NCI-H2227 treated with DMSO at 0.1 percent for 48 hours (cell line): ENCODE measurements around the gene GPR158.
A peak's percentile ranks its signal among the peaks of the same experiment; 100 is the strongest.

Experiments
- DNase-seq: peaks from one replicate; lab custom pipeline; 2025; lab: John Stamatoyannopoulos, UW

Gene GPR158

GRCh38 chr10:25390733-25391132, 215.9 kb downstream of the GPR158 start:
- no peak for DNase-seq

GRCh38 chr10:25392132-25392531, 217.3 kb downstream of the GPR158 start:
- DNase-seq: no peak

- DNase-seq: no peak
These were observed 218.8 kb downstream of the GPR158 start for GRCh38 chr10:25393621-25394020.

DNA sequence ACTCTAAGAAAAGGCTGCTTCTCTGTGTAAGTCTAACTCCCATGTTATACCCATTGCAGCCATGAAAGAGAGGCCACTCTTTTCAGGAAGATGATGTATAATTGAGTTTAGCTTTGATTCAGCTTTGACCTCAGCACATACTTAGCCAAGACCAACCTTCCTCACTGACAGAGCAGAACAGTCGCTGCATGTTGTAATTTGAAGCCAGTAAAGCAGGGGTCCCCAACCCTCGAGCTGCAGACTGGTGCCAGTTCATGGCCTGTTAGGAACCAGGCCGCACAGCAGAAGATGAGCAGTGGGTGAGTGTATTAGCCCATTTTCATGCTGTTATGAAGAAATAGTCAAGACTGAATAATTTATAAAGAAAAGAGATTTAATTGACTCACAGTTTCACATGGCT, 223.9 kb downstream of the GPR158 start:
- DNase-seq: no peak

- DNase-seq: no peak
These were observed 231.1 kb downstream of the GPR158 start for GRCh38 chr10:25405871-25406270.

GRCh38 chr10:25417611-25418010, 242.8 kb downstream of the GPR158 start:
- DNase-seq: no peak

DNA sequence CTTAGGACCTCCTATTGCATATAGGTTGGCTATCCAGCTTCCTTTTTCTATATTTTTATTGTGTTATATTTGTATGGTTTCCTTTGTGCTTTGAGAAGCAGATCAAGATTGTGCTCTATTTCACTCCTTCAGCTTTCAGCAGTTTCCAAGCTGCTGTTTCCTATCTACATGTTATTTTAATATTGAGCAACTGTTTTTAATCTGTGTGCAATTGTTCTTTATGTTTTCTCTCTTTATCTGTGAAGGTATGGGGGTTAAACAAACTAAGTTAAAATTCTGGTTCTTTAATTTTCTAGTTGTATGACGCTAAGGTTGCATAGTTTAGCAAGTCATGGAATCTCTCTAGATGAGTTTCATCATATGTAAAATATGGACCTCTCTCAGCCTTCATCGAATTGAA, 251.0 kb downstream of the GPR158 start:
- no peak for DNase-seq

- no peak for DNase-seq
These were observed 261.6 kb downstream of the GPR158 start for GRCh38 chr10:25436431-25436830.

GRCh38 chr10:25441270-25441669, 266.5 kb downstream of the GPR158 start:
- DNase-seq: no peak

DNA sequence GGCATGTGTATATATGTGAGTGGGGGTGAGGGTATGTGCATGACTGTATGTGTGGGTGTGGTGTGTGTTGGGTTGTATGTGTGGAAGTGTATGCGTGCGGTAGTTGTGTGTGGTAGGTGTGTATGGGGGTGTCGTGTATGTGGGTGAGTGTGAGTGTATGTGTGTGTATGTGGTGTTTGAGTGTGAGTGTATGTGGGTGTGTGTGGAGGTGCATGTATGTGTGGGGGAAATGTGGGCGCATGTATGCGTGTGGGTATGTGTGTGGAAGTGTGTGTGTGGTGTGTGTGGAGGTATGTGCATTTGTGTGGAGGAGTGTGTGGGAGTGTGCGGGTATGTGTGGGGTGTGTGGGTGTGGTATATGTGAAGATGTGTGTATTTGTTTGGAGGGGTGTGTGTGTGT, 269.5 kb downstream of the GPR158 start:
- no peak for DNase-seq

DNA sequence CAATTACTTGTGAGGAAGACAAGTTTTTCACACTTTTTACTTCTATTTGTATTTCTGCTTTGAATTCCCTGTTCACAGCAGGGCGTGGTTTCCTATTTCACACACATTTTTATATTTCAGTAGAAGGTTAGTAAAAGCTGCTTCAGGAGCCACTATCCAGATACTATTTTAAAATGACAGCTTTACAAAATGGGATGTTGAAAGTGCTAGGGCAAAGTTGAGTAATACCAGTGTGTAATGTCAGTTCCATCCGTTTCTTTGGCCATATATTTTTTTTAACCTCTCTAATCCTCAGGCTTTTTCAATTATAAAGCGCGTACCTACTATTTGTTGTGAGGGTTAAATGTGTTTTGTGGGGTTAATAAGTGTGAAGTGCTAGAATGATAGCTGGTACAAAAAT, 276.6 kb downstream of the GPR158 start:
- DNase-seq: no peak

DNA sequence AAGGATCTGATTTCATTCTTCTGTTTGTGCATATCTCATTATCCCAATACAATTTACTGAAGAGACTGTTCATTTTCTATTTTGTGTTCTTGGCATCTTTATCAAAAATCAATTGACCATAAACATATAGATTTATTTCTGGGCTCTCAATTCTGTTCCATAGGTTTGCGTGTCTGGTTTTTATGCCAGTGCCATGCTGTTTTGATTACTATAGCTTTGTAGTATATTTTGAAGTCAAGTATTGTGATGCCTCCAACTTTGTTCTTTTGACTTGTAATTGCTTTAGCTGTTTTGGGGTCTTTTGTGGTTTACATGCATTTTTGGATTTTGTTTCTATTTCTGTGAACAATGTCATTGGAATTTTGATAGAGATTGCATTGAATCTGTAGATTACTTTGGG, 278.8 kb downstream of the GPR158 start:
- DNase-seq: no peak

DNA sequence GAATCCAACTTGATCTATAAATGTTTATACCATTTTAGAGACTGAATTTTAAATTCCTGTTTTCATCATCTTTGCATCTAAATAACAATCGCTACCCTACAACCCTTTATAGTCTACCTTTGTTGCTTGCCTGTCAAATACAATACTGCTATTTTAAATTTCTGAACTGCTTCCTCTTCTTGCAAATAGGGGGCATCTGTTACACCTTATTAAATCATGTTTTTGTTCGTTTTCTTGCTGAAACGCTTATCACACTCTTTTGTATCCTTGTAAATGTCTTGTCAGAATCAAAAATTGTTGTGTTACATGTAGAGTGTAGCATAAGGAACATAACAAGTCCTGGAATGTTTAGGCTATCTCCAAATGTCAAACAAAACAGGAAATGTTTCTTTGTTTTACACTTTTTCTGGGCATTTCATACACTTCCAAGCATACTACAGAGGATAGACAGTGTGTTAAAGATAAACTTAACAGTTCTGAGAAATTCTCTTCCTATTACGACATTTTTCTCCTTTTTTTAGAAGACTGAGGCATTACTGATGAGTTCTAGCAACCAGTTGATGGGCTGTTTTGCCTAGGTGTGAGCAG, 281.3 kb downstream of the GPR158 start:
- DNase-seq: no peak

DNA sequence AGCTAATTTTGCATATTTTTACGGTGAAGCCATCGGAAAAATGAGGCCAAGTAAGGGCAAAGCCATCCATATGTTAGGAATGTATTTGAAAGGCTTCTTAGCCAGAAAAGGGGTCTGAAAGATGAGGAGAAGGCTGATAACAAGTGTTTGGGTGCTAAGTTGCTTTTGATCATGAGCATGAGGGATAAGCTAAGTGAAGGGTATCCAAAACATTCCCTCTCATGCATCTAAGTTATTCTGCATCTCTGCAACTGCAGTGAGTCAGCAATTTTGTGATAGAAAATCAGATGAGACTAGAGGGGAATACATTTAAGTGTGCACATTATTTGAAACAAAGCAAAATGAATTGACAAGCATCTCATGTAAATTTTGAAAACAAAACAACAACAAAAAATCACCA, 282.8 kb downstream of the GPR158 start:
- DNase-seq: no peak

DNA sequence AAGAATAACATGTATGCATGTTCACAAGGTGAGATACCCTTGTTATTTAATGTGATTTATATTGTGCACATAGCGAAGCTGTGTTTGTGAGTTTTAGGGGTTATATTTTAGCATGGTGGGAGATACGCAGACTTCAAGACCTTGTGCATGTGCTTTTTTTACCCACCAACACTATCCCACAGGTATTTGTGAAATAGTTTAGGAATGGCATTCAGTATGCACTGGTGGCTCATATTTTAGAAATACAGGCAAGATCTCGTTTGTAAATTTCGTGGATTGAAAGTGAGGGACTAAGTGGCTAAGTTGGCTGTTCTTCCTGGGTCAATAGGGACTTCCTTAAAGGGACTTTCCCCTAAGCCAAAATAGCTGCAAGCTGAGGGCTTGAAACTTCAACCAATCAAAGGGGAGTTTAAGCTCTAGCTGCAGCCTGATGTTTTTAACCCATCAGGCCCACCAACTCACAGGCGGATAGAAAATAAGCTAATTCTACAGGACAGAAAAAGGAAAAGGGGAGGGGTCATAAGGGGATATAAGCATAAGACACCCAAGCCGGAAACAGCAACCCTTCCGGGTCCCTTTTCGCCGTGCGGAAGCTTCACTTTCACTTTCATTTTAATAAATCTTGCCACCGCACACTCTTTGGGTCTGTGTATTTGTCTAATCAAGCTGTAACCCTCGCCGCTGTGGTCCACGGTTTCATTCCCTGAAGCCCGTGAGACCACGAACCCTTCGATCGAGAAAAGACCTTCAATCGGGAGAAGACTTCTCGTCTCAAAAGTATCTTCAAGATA, 291.0 kb downstream of the GPR158 start:
- DNase-seq: peak; percentile 82

GRCh38 chr10:25467881-25468280, 293.1 kb downstream of the GPR158 start:
- no peak for DNase-seq

DNA sequence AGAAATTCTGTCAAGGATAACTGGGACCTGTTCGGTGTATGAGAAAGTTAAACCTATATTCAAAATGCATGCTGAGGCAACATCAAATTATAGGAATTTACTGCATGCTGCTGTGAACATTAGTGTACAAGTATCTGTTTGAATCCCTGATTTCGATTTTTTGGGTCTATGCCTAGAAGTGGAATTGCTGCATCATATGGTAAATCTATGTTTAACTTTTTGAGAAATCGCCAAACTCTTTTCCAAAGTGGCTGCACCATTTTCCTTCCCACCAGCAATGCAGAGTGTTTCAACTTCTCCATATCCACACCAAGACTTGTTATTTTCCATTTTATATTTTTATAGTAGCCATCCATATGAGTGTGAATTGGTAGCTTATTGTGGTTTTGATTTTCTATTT, 306.7 kb downstream of the GPR158 start:
- no peak for DNase-seq

GRCh38 chr10:25483999-25484398, 309.2 kb downstream of the GPR158 start:
- no peak for DNase-seq

- no peak for DNase-seq
These were observed 312.5 kb downstream of the GPR158 start for GRCh38 chr10:25487266-25487665.

- DNase-seq: no peak
These were observed 317.2 kb downstream of the GPR158 start for GRCh38 chr10:25492040-25492439.

GRCh38 chr10:25492680-25493079, 317.9 kb downstream of the GPR158 start:
- no peak for DNase-seq

GRCh38 chr10:25493122-25493893, 318.5 kb downstream of the GPR158 start:
- peak; percentile 20 for DNase-seq

GRCh38 chr10:25497246-25497645, 322.4 kb downstream of the GPR158 start:
- DNase-seq: no peak
